ENCODE data around the gene KRTAP1-5. TPM values are rescaled to one million over a fixed set of nuclear protein-coding genes. Genes with fewer than 3 reads are reported as not detected.

The KRTAP1-5 gene
- total RNA-seq, 1 donor from 2014 or later = 0.19 TPM

Other genes with a start within 250 kb of the KRTAP1-5 start
- gene KRT27, start 244.7 kb downstream of the KRTAP1-5 start, total RNA-seq = not detected in 2 replicates
- gene KRT28, start 227.2 kb downstream of the KRTAP1-5 start, total RNA-seq = not detected in 2 replicates
- 29.6 and 36.3 TPM in 2 replicates for gene KRT10, start 204.6 kb downstream of the KRTAP1-5 start, total RNA-seq
- gene KRT12, start 160.0 kb downstream of the KRTAP1-5 start, total RNA-seq = not detected in 2 replicates
- not detected in 2 replicates for gene KRT20, start 142.0 kb downstream of the KRTAP1-5 start, total RNA-seq
- gene KRT23, start 89.6 kb downstream of the KRTAP1-5 start, total RNA-seq = not detected in 2 replicates
- not detected in 2 replicates for gene KRT39, start 60.3 kb downstream of the KRTAP1-5 start, total RNA-seq
- gene KRT40, start 42.9 kb downstream of the KRTAP1-5 start, total RNA-seq = not detected in 2 replicates
- not detected in 2 replicates for gene KRTAP3-3, start 33.0 kb downstream of the KRTAP1-5 start, total RNA-seq
- gene KRTAP3-2, start 27.3 kb downstream of the KRTAP1-5 start, total RNA-seq = not detected in 2 replicates
- gene KRTAP3-1, start 18.1 kb downstream of the KRTAP1-5 start, total RNA-seq = not detected in 2 replicates
- not detected in 2 replicates for gene KRTAP1-4, start 3.0 kb upstream of the KRTAP1-5 start, total RNA-seq
- not detected in 2 replicates for gene KRTAP1-3, start 7.7 kb upstream of the KRTAP1-5 start, total RNA-seq
- gene KRTAP1-1, start 14.2 kb upstream of the KRTAP1-5 start, total RNA-seq = 0.21 TPM in 1 of 2 replicates, not detected in the other
- not detected in 2 replicates for gene KRTAP2-1, start 20.1 kb upstream of the KRTAP1-5 start, total RNA-seq
- not detected in 2 replicates for gene KRTAP2-2, start 28.0 kb upstream of the KRTAP1-5 start, total RNA-seq
- gene KRTAP2-3, start 32.9 kb upstream of the KRTAP1-5 start, total RNA-seq = 0.19 TPM in 1 of 2 replicates, not detected in the other
- gene KRTAP2-4, start 38.7 kb upstream of the KRTAP1-5 start, total RNA-seq = not detected in 2 replicates
- gene KRTAP4-7, start 56.9 kb upstream of the KRTAP1-5 start, total RNA-seq = not detected in 2 replicates
- gene KRTAP4-8, start 70.9 kb upstream of the KRTAP1-5 start, total RNA-seq = not detected in 2 replicates
- not detected in 2 replicates for gene KRTAP4-16, start 75.0 kb upstream of the KRTAP1-5 start, total RNA-seq
- not detected in 2 replicates for gene KRTAP4-9, start 78.2 kb upstream of the KRTAP1-5 start, total RNA-seq
- gene KRTAP4-11, start 91.2 kb upstream of the KRTAP1-5 start, total RNA-seq = not detected in 2 replicates
- gene KRTAP4-12, start 97.0 kb upstream of the KRTAP1-5 start, total RNA-seq = not detected in 2 replicates
- not detected in 2 replicates for gene KRTAP4-6, start 113.3 kb upstream of the KRTAP1-5 start, total RNA-seq
- gene KRTAP4-5, start 122.6 kb upstream of the KRTAP1-5 start, total RNA-seq = not detected in 2 replicates
- gene KRTAP4-4, start 133.5 kb upstream of the KRTAP1-5 start, total RNA-seq = not detected in 2 replicates
- gene KRTAP4-3, start 141.0 kb upstream of the KRTAP1-5 start, total RNA-seq = not detected in 2 replicates
- not detected in 2 replicates for gene KRTAP4-2, start 151.0 kb upstream of the KRTAP1-5 start, total RNA-seq
- gene KRTAP4-1, start 157.7 kb upstream of the KRTAP1-5 start, total RNA-seq = not detected in 2 replicates
- not detected in 2 replicates for gene KRTAP9-1, start 162.7 kb upstream of the KRTAP1-5 start, total RNA-seq
- gene KRTAP9-2, start 199.4 kb upstream of the KRTAP1-5 start, total RNA-seq = not detected in 2 replicates
- not detected in 2 replicates for gene KRTAP9-3, start 205.2 kb upstream of the KRTAP1-5 start, total RNA-seq
- not detected in 2 replicates for gene KRTAP9-8, start 210.8 kb upstream of the KRTAP1-5 start, total RNA-seq
- not detected in 2 replicates for gene KRTAP9-4, start 222.5 kb upstream of the KRTAP1-5 start, total RNA-seq
- not detected in 2 replicates for gene KRTAP9-9, start 228.2 kb upstream of the KRTAP1-5 start, total RNA-seq
- gene KRTAP9-6, start 238.2 kb upstream of the KRTAP1-5 start, total RNA-seq = not detected in 2 replicates
- not detected in 2 replicates for gene KRTAP9-7, start 248.5 kb upstream of the KRTAP1-5 start, total RNA-seq